Right lobe of liver (tissue), 4 donors: ENCODE measurements around the gene SIPA1.

Experiments
- CTCF ChIP-seq, 4 donors: fragments of 200-600 bp in 3 of 4; fragments of 450-650 bp in 1 of 4; IDR thresholded peaks; one replicate each; pipeline versions ENCODE4 v1.5.1 to v1.8.0; 2016 to 2022; ENCODE audit warnings: antibody characterized with exemption in 4 of 4, mild to moderate bottlenecking in 2 of 4
- POLR2A ChIP-seq: fragments of 450-650 bp; IDR thresholded peaks from one replicate; pipeline ENCODE4 v1.6.1; 2017; ENCODE audit warnings: antibody characterized with exemption, mild to moderate bottlenecking
- donor health status: DM: no; HTN: no; CAD: no.
- donor health status: DM: no; HTN: no; CAD: no.
- donor health status: DM: no; HTN: yes; CAD: no.

- TF ChIP-seq CTCF (IDR thresholded peaks at IDR 0.05) (no peak), POLR2A (no peak)
Observed at GRCh38 chr11:65644837-65645236, 6.9 kb downstream of the SIPA1 start.
